Neural cell (in vitro differentiated cells): ENCODE results near the gene ZNRD2.

Experiments
- CTCF ChIP-seq: fragments of 450-650 bp; IDR thresholded peaks from 2 replicates; pipeline ENCODE4 v1.5.1; 2014; ENCODE audit warnings: antibody characterized with exemption, mild to moderate bottlenecking, moderate library complexity; ENCODE audit not compliant: poor library complexity, severe bottlenecking
- EP300 ChIP-seq: fragments of 450-650 bp; conservative IDR thresholded peaks from 2 replicates; pipeline ENCODE4 v1.6.1; 2014; ENCODE audit warnings: antibody characterized with exemption, mild to moderate bottlenecking, moderate library complexity; ENCODE audit not compliant: poor library complexity, severe bottlenecking
- POLR2AphosphoS5 ChIP-seq: IDR thresholded peaks from 2 replicates; pipeline ENCODE4 v1.6.1; 2012

DNA sequence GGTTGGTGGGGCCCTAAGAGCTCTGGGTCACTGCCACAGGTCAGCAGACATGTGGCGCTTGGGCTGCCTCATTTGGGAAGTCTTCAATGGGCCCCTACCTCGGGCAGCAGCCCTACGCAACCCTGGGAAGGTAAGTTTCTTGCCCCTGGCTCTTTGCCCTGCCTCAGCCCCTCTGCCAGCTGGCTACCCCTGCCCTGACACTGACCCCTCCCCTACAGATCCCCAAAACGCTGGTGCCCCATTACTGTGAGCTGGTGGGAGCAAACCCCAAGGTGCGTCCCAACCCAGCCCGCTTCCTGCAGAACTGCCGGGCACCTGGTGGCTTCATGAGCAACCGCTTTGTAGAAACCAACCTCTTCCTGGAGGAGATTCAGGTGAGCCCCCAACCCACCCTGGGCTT lies 43.5 kb upstream of the ZNRD2 start:
- TF ChIP-seq EP300 (no peak), CTCF (no peak), POLR2AphosphoS5 (no peak)
